Inferior parietal cortex (tissue), 1 donor: ENCODE results near the gene PRX.

Source experiments
- DNase-seq: peaks from one replicate; pipeline ENCODE4 v3.0.0-alpha.2; 2016; ENCODE audit errors: extremely low spot score

The PRX gene

GRCh38 chr19:40365010-40365409 is 48.2 kb downstream of the PRX start:
- no peak for DNase-seq

GRCh38 chr19:40363069-40363468 is 50.1 kb downstream of the PRX start:
- DNase-seq = no peak

- no peak for DNase-seq
Measured at GRCh38 chr19:40362160-40362559, 51.0 kb downstream of the PRX start.

- DNase-seq = no peak
Measured at GRCh38 chr19:40360708-40361241, 52.4 kb downstream of the PRX start.

- no peak for DNase-seq
Measured at GRCh38 chr19:40360020-40360707, 53.0 kb downstream of the PRX start.

- no peak for DNase-seq
Measured at GRCh38 chr19:40358773-40359172, 54.4 kb downstream of the PRX start.

GRCh38 chr19:40357640-40358039 is 55.5 kb downstream of the PRX start:
- DNase-seq = no peak

GRCh38 chr19:40356681-40357595 is 56.2 kb downstream of the PRX start:
- DNase-seq = no peak

GRCh38 chr19:40355975-40356680 is 57.0 kb downstream of the PRX start:
- no peak for DNase-seq

- DNase-seq = peak; percentile 42
Measured at GRCh38 chr19:40348961-40349507, 64.1 kb downstream of the PRX start.

GRCh38 chr19:40348125-40348913 is 64.9 kb downstream of the PRX start, which contains the start of the genes C19orf47 and PLD3:
C19orf47 (minus strand) TSS chr19:40348397; CDS start chr19:40341857, 6,540 bp downstream.
PLD3 (plus strand) TSS chr19:40348695; CDS start chr19:40366484, 17,789 bp downstream.
- peak; percentile 98 for DNase-seq

- no peak for DNase-seq
Measured at GRCh38 chr19:40344422-40344821, 68.8 kb downstream of the PRX start.
